Activated naive CD4-positive, alpha-beta T cell treated with anti-CD3 and anti-CD28 coated beads, Interleukin-2, amount 50 U/mL, for 24 hours (primary cell): ENCODE results near the gene SLC4A4.

Experiments
- H3K27ac Mint-ChIP-seq: one replicate; pipeline ENCODE4 v1.8.0; 2021; ENCODE audit warnings: mild to moderate bottlenecking, mixed read lengths
- H3K27me3 Mint-ChIP-seq: one replicate; pipeline ENCODE4 v1.8.0; 2021; ENCODE audit warnings: mixed read lengths
- H3K36me3 Mint-ChIP-seq: one replicate; pipeline ENCODE4 v1.8.0; 2021; ENCODE audit warnings: mixed read lengths
- H3K4me1 Mint-ChIP-seq: one replicate; pipeline ENCODE4 v1.8.0; 2021; ENCODE audit warnings: mixed read lengths
- H3K4me3 Mint-ChIP-seq: one replicate; pipeline ENCODE4 v1.8.0; 2021; ENCODE audit warnings: mild to moderate bottlenecking, mixed read lengths
- H3K9me3 Mint-ChIP-seq: one replicate; pipeline ENCODE4 v1.8.0; 2021; ENCODE audit warnings: mixed read lengths

Gene SLC4A4

DNA sequence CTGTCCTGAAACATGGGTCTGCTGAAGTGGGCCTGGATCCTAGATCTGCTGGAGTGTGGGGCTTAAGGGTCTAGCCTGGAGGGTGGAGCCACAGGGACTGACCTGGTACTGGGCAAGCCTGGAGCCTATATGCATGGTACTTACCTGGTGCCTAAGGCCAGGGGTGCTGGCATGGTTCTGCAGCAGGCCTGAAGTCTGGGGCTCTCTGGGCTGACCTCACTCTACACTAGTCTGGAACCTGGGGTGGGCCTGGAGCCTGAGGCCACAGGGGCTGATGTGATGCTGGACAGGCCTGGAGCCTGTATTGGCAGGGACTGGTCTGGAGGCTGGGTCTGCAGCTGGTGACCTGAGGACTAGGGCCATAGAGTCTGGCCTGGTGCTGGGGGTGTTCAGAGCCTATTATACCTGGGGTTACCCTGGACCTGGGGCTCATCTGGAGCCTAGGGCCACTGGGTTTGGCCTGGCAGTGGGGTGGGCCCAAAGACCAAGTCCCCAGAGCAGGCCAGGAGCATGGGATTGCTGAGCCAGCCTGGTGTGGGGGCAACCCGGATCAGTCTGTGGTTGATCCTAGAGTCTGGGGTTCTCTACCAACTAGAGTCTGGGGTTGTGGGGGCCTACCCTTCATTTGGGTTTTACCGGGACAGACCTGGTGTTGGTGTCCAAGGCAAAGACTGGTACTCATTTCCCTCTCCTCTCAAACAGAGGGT is 179.6 kb downstream of the SLC4A4 start:
- H3K27me3 Mint-ChIP-seq: no peaks in the 10 kb centered on the region
- H3K4me1 Mint-ChIP-seq: no peaks in the 10 kb centered on the region
- no peaks in the 10 kb centered on the region for H3K36me3 Mint-ChIP-seq
- no peak overlapping the region for H3K4me3 Mint-ChIP-seq
- H3K9me3 Mint-ChIP-seq: peaks cover 4% of the 10 kb centered on the region
- H3K27ac Mint-ChIP-seq: no peak overlapping the region

DNA sequence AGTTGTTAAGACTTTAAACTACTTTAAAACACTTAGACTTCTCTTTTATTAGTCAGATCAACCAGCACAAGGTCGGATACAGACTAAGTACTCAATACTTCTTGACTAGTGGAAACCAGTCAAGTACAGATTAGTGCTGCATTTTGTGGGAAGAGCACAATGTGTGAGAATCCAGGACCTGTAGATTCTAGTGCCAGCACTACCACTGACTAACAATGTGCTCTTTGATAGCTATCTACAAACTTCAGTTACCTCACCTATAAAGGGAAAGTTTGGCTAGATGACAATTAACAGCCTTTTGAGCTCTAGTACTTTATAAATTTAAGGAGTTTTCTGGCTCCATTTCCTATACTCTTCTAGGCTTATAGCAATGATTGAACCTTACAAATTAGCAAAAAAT is 181.5 kb downstream of the SLC4A4 start:
- Mint-ChIP-seq H3K27ac (no peak overlapping the region), H3K4me1 (no peaks in the 10 kb centered on the region), H3K27me3 (no peaks in the 10 kb centered on the region), H3K36me3 (no peaks in the 10 kb centered on the region), H3K9me3 (peaks cover 4% of the 10 kb centered on the region), H3K4me3 (no peak overlapping the region)

DNA sequence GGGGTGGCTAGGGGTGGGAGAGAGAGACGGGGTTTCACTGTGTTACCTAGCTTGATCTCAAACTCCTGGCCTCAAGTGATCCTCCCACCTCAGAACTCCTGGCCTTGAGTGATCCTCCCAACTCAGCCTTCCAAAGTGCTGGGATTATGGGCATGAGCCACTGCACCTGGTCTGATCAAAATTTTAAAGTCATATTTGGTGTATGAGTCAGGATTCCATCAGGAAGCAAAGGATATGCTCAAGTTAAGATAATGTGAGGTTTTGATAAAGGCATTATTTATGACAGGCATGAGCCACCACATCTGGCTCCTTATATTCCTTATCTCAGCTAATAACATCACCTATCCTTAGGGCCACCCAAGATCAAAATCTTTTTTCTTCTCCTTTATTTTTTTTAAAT is 182.0 kb downstream of the SLC4A4 start:
- Mint-ChIP-seq H3K27ac (no peak overlapping the region), H3K4me3 (no peak overlapping the region), H3K4me1 (no peaks in the 10 kb centered on the region), H3K9me3 (no peaks in the 10 kb centered on the region), H3K27me3 (no peaks in the 10 kb centered on the region), H3K36me3 (no peaks in the 10 kb centered on the region)

DNA sequence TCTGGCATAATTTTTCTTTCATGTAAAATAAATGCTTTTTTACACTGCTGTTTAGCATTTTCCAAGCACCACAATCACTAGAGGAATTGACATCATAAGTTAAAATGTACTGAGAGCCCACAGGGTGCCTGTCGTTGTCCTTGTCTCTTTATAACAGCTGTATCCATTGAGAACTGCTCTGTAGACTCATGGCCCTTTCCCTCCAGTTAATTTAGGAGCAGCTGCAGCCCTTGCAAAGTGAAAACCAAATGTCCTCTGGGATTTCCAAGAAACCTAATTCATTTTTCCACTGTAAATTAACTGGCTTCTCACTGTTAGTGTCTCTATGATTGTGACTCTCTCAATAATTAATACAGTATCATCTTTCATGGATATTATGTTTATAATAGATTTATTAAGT is 185.9 kb downstream of the SLC4A4 start:
- no peaks in the 10 kb centered on the region for H3K4me1 Mint-ChIP-seq
- no peaks in the 10 kb centered on the region for H3K36me3 Mint-ChIP-seq
- H3K4me3 Mint-ChIP-seq: no peak overlapping the region
- H3K27ac Mint-ChIP-seq: no peak overlapping the region
- no peaks in the 10 kb centered on the region for H3K9me3 Mint-ChIP-seq
- H3K27me3 Mint-ChIP-seq: peaks cover 3% of the 10 kb centered on the region

DNA sequence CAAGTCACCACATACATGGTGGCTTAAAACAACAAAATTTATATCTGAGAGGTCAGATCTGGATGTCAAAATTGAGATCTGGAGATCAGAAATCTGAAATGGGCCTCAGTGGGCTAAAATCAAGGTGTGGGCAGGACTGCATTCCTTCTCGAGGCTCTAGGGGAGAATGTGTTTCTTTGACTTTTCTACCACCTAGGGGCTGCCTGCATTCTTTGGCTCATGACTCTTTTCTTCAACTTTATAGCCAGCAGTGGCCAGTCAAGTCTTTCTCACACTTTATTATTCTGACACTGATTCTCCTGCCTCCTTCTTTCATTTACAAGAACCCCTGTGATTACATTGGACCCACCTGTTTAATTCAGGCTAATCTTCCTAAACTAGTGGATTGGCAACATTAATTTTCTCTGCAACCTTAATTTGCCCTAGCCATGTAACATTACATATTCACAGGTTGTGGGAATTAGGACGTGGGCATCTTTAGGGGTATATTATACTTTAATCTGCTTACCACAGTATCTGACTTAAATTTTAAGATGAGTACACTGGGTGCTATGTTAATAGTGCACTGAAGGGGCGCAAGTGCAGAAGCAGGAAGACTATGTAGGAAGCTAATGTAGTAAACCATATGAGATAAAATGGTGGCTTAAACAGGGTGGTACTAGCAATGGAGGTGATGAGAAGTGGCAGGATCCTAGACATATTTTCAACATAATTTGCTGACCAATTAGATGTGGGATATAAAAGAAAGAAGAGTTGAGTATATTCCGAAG is 188.0 kb downstream of the SLC4A4 start:
- H3K27ac Mint-ChIP-seq: no peak overlapping the region
- no peaks in the 10 kb centered on the region for H3K9me3 Mint-ChIP-seq
- H3K4me3 Mint-ChIP-seq: no peak overlapping the region
- H3K27me3 Mint-ChIP-seq: peaks cover 3% of the 10 kb centered on the region
- H3K4me1 Mint-ChIP-seq: no peaks in the 10 kb centered on the region
- H3K36me3 Mint-ChIP-seq: no peaks in the 10 kb centered on the region

DNA sequence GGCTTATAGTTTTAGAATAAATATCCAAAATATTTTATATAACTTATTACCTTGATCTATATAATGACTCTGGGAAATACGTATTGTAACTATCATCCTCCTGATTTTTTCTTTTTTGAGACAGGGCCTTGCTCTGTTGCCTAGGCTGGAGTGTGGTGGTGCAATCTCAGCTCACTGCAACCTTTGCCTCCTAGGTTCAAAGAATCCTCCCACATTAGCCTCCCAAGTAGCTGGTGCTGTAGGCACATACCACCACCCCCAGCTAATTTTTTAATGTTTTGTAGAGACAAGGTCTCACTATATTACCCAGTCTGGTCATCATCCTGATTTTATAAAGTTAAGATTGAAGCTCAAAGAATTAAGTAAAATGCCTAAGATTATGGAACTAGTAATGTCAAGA is 193.6 kb downstream of the SLC4A4 start:
- no peaks in the 10 kb centered on the region for H3K36me3 Mint-ChIP-seq
- H3K27me3 Mint-ChIP-seq: peaks cover 1% of the 10 kb centered on the region
- H3K4me1 Mint-ChIP-seq: no peaks in the 10 kb centered on the region
- H3K27ac Mint-ChIP-seq: no peak overlapping the region
- H3K9me3 Mint-ChIP-seq: no peaks in the 10 kb centered on the region
- H3K4me3 Mint-ChIP-seq: no peak overlapping the region

DNA sequence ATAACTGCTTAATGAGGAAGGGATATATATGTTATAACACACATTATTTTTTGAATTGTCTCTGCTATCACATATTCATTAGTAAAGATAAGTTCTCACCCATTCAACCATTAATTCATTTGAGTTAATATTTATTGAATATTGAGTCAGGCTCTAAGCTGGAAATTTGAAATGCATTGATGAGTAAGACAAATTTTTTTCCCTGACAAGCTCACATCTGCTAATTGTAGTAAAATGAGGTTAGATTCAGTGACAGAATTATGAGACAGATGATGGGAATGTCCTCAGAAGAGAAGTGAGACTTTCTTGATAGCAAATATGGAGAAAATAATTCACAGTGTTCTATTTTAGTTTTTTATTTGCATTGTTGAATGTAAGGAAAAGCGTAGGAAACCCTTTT is 194.3 kb downstream of the SLC4A4 start:
- Mint-ChIP-seq H3K27me3 (no peaks in the 10 kb centered on the region), H3K4me3 (no peak overlapping the region), H3K27ac (no peak overlapping the region)

DNA sequence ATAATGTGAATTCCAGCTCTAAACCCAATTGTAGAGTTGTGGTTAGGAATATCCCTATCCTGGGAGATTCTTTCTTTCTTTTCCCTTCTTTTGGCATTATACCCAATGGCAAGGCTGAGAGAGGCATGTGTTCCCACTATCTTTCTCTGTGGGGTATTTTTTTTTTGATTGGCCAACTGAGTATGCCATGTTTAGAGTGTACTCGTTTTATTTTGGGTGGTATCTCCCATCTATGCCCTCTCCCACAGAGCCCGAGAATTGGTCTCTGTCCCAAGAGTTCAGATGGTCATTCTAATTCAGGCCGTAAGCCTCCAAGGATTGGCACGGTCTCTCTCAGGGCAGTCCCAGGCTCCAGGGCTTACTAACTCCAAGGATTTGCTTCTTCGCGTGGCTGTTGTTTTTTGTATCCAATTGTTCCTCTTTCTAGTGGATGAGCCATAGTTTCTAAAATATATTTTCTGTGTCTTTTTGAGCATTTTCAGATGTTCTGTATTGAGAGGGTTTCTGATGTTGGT is 198.8 kb downstream of the SLC4A4 start:
- Mint-ChIP-seq H3K4me3 (no peak overlapping the region), H3K4me1 (no peaks in the 10 kb centered on the region), H3K27me3 (no peaks in the 10 kb centered on the region), H3K36me3 (no peaks in the 10 kb centered on the region), H3K9me3 (no peaks in the 10 kb centered on the region), H3K27ac (no peak overlapping the region)

More for the DNA sequence above, 194.3 kb downstream of the SLC4A4 start:
- H3K4me1 Mint-ChIP-seq: no peaks in the 10 kb centered on the region
- H3K36me3 Mint-ChIP-seq: no peaks in the 10 kb centered on the region
- no peaks in the 10 kb centered on the region for H3K9me3 Mint-ChIP-seq

DNA sequence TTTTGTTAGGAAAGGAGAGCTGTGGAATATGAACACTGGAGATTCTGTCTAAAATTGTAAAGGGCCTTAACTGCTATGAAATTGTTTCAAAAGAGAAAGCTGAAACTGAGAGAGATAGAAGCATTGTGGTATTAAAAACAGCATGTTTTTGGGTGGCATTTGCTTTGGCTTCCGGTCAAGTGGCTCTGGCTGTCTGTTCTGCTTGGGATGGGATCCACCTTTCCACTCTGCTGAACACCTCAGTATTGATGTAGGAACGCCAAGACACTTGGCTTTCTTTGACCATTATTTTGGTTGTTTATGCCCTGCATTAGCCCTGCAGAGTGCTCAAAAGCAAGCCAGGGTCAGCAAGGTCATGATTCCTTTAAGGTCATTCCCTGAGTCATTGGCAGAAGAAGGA is 199.7 kb downstream of the SLC4A4 start:
- no peaks in the 10 kb centered on the region for H3K27me3 Mint-ChIP-seq
- no peaks in the 10 kb centered on the region for H3K4me1 Mint-ChIP-seq
- no peak overlapping the region for H3K4me3 Mint-ChIP-seq
- H3K27ac Mint-ChIP-seq: no peak overlapping the region
- H3K9me3 Mint-ChIP-seq: no peaks in the 10 kb centered on the region
- no peaks in the 10 kb centered on the region for H3K36me3 Mint-ChIP-seq

DNA sequence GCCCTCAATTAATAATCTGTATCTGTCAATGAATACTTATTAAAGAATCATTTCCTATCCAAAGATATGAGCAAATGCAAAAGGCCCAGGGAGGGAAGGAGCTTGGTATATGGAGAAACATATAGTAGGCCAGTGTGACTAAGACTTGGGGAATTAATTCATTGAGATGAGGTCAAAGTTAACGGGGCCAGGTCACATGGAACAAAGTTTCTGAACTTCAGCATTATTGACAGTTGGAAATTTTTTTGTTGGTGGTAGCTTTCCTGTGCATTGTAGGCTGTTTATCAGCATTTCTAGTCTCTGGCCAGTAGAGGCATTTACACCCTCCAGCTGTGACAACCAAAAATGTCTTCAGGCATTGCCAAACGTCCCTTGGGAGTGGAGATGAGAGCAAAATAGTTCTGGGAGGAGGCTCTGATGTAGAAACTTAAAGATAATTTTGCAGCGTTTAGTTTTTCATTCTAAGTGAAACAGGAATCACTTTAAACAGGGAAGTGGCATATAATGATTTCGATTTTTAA is 202.0 kb downstream of the SLC4A4 start:
- H3K27me3 Mint-ChIP-seq: no peaks in the 10 kb centered on the region
- H3K27ac Mint-ChIP-seq: no peak overlapping the region
- no peaks in the 10 kb centered on the region for H3K9me3 Mint-ChIP-seq
- H3K36me3 Mint-ChIP-seq: no peaks in the 10 kb centered on the region
- H3K4me3 Mint-ChIP-seq: no peak overlapping the region
- H3K4me1 Mint-ChIP-seq: no peaks in the 10 kb centered on the region

DNA sequence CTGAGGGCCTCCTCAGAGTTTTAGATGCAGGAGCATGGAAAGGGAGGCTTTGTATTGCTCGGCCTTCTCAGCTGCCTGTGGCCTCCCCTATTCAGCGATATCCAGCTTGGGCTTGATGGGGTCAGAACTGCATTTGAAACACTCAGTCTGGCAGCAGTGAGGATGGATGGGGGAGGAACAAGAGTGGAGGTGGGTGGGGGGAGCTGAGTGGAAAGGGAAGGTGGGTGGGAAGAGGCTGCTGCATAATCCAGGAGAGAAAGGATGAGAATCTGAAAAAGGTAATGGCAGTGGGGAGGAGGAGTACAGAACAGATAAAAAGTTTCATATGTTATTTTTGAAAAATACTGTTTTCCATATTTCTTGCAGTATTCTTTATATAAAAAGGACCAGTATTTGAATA is 202.7 kb downstream of the SLC4A4 start:
- no peak overlapping the region for H3K4me3 Mint-ChIP-seq
- no peaks in the 10 kb centered on the region for H3K9me3 Mint-ChIP-seq
- H3K27ac Mint-ChIP-seq: no peak overlapping the region
- H3K36me3 Mint-ChIP-seq: no peaks in the 10 kb centered on the region
- H3K27me3 Mint-ChIP-seq: no peaks in the 10 kb centered on the region
- no peaks in the 10 kb centered on the region for H3K4me1 Mint-ChIP-seq

DNA sequence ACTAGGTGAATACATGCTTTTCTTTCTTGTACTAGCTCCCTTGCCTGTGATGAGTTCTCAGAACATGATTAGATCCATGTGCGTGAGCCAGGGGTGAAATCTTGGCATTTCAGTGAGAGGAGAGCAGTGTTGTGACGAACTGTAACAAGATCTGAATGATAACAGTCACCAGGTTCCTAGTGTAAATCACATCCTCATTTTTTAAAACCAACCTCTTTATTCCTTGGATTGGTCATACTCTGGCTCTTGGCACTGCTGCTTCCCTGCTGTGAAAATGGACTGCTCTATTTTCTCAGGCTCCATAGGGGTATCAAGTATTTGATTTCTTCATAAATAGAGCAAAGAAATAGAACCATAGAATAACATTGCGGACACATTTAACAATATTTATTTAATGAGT is 206.3 kb downstream of the SLC4A4 start:
- no peaks in the 10 kb centered on the region for H3K4me1 Mint-ChIP-seq
- H3K27ac Mint-ChIP-seq: no peak overlapping the region
- H3K36me3 Mint-ChIP-seq: no peaks in the 10 kb centered on the region
- peaks cover 2% of the 10 kb centered on the region for H3K27me3 Mint-ChIP-seq
- H3K9me3 Mint-ChIP-seq: no peaks in the 10 kb centered on the region
- no peak overlapping the region for H3K4me3 Mint-ChIP-seq

DNA sequence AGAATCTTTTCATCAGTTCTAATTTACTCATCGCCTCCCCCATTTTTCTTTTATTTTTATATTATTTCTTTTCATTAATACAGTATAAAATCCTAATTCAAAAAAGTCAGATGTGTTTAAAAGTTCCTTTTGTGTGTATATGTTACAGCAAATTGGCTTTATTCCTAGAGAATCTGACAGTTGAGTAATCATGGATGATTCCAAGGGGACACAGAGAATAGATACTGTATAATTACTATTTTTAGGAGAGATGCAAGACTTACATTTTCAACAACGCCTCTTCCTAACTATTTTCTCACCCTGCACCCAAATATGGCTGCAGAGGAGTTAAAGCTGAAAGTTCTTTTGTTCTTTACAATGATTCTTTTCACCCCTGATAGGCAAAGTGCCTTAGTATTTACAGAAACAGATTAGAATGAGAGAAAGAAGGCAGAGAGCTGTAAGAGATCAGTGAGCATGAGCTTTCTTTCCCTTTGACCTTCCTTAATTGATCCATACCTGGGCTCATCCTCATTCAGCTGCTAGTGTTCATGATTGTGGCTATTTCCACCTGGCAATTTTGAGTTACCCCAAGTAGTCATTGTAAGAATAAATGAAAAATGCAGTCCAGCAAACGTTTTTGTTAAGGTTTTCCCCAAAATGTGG is 210.8 kb downstream of the SLC4A4 start:
- Mint-ChIP-seq H3K27me3 (peaks cover 2% of the 10 kb centered on the region), H3K9me3 (no peaks in the 10 kb centered on the region), H3K27ac (no peak overlapping the region), H3K4me3 (no peak overlapping the region), H3K4me1 (no peaks in the 10 kb centered on the region), H3K36me3 (no peaks in the 10 kb centered on the region)

DNA sequence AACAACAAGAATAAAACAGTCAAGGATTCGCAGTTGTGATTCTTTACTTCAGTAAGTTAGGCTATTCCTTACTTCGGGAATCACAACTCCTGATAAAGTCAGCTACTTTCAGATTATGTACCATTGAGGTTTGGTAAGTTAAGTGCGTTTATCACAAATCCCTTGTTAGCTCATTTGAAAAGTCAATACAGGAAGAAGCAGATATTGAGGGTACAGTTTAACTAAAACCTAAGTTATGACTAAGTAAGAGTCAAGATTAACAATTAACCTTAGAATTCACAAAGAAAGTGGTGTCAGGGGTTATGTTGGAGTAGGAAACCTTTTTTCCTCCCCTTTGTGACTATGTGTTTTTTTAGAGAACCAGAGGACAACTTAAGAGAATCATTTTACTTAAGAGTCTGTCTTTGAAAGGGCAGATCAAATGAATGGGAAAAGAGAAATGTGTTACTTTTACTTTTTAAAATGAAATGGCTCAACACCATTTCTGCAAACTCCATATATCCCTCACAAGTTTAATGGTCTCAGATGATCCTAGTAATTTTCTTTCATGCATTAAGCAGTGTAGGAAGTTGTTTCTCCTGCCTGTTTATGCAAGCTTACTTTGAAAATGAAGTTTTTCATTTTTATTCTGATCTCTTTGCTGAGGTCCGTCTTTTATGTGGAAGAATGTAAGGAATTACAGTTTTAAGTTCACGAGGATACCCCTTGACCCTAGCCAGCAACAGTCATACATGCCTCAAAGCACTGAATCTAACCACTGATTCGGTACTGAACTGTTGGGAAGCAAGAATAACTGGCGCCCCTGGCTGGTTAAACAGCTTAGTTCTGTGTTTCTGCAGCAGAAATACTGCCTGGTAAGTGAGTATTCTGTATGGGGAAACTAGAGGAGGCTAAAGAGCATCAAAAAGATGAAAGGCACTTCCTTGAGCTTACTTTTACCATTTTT is 211.7 kb downstream of the SLC4A4 start:
- Mint-ChIP-seq H3K4me1 (no peaks in the 10 kb centered on the region), H3K27me3 (peaks cover 4% of the 10 kb centered on the region), H3K4me3 (no peak overlapping the region), H3K27ac (no peak overlapping the region), H3K9me3 (no peaks in the 10 kb centered on the region), H3K36me3 (no peaks in the 10 kb centered on the region)

DNA sequence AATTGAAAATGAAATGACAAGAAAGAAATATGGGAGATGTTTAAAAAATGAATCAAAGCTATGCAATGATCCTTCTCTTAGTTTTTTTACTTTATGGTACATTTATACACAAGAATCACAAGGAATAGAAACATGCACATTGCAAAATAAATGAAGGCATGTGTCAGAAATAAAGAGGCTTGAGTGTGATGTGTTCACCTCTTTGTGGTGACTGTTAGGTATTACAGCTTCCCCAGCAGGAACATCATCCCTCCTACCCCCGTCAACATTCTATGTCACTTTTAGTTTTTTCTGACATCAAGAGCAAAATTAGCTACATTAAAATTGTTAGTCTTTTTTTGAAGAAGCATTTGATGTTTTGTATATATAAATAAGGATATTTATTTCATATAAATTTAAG is 214.8 kb downstream of the SLC4A4 start:
- Mint-ChIP-seq H3K27ac (no peak overlapping the region), H3K4me1 (no peaks in the 10 kb centered on the region), H3K36me3 (no peaks in the 10 kb centered on the region), H3K4me3 (no peak overlapping the region), H3K27me3 (peaks cover 4% of the 10 kb centered on the region), H3K9me3 (no peaks in the 10 kb centered on the region)
